Measurements from ENCODE around the gene IL15RA.

DNA sequence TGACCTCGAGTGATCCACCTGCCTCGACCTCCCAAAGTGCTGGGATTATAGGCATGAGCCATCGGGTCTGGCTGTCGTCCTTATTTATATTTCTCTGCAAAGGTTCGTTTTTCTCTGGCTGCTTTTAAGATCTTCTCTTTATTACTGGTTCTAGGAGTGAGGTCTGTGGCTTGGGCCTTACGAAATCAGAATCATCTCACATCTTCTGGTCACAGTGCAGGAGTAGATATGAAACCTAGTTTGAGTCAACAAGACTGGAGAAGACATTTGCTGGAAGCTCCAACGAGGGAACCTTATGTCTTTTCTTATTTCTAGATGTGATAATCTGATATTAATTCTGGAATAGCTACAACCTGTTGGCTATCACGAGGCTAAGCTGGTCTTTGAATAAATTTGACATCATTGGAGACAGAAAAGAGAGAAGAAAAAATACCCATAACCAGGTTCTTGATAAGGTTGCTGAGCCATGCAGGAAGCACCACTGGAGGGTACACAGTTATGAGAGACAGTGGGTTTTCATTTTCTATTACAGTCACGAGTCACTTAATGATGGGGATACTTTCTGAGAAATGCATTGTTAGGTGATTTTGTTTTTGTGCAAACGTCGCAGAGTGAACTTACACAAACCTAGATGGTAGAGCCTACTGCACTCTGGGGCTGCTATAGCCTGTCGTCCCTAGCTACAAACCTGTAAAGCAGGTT lies 25.6 kb upstream of the IL15RA start:
- TF ChIP-seq, protein P1, sequence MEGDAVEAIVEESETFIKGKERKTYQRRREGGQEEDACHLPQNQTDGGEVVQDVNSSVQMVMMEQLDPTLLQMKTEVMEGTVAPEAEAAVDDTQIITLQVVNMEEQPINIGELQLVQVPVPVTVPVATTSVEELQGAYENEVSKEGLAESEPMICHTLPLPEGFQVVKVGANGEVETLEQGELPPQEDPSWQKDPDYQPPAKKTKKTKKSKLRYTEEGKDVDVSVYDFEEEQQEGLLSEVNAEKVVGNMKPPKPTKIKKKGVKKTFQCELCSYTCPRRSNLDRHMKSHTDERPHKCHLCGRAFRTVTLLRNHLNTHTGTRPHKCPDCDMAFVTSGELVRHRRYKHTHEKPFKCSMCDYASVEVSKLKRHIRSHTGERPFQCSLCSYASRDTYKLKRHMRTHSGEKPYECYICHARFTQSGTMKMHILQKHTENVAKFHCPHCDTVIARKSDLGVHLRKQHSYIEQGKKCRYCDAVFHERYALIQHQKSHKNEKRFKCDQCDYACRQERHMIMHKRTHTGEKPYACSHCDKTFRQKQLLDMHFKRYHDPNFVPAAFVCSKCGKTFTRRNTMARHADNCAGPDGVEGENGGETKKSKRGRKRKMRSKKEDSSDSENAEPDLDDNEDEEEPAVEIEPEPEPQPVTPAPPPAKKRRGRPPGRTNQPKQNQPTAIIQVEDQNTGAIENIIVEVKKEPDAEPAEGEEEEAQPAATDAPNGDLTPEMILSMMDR (IDR thresholded peaks at IDR 0.05): no peak
- no peak for TF ChIP-seq POLR2A (IDR thresholded peaks at IDR 0.05)
